Activated naive CD8-positive, alpha-beta T cell treated with anti-CD3 and anti-CD28 coated beads, Interleukin-2, amount 10 ng/mL, durations not matched to agents 7 days and 5 days (primary cell): ENCODE measurements around the gene HRH3. TPM values are rescaled to one million over a fixed set of nuclear protein-coding genes. Genes with fewer than 3 reads are reported as not detected.
A peak's percentile ranks its signal among the peaks of the same experiment; 100 is the strongest.

ENCODE experiments used
- ATAC-seq: fragments of 150-1000 bp; cut with Tn5 transposase; one replicate; pipeline ENCODE4 v1.10.0; 2021; ENCODE audit warnings: low read depth, moderate library complexity
- POLR2A ChIA-PET: fragments of 350-600 bp; sonication (Branson Sonifier 250); formaldehyde crosslinking; loops from one replicate; lab custom pipeline; 2021; ENCODE audit warnings: antibody characterized with exemption; lab: Charles Lee
- DNase-seq: peaks from one replicate; pipeline ENCODE4 v3.0.0; 2021
- H3K27ac Mint-ChIP-seq: one replicate; pipeline ENCODE4 v1.8.0; 2022; ENCODE audit warnings: mild to moderate bottlenecking, mixed read lengths
- H3K27me3 Mint-ChIP-seq: one replicate; pipeline ENCODE4 v1.8.0; 2022; ENCODE audit warnings: mild to moderate bottlenecking, moderate library complexity, mixed read lengths
- H3K36me3 Mint-ChIP-seq: one replicate; pipeline ENCODE4 v1.8.0; 2021; ENCODE audit warnings: mild to moderate bottlenecking, mixed read lengths
- H3K4me1 Mint-ChIP-seq: one replicate; pipeline ENCODE4 v1.8.0; 2021; ENCODE audit warnings: mixed read lengths
- H3K4me3 Mint-ChIP-seq: one replicate; pipeline ENCODE4 v1.8.0; 2022; ENCODE audit warnings: mild to moderate bottlenecking, moderate library complexity, mixed read lengths
- H3K9me3 Mint-ChIP-seq: one replicate; pipeline ENCODE4 v1.8.0; 2021; ENCODE audit warnings: mixed read lengths
- total RNA-seq, 2 experiments: library from RNA; stranded (reverse); gene quantifications; one replicate each; pipeline ENCODE4 v1.2.3, GENCODE V29; 2021

The HRH3 gene
- total RNA-seq, 2 experiments from 2014 or later, result not detected

DNA sequence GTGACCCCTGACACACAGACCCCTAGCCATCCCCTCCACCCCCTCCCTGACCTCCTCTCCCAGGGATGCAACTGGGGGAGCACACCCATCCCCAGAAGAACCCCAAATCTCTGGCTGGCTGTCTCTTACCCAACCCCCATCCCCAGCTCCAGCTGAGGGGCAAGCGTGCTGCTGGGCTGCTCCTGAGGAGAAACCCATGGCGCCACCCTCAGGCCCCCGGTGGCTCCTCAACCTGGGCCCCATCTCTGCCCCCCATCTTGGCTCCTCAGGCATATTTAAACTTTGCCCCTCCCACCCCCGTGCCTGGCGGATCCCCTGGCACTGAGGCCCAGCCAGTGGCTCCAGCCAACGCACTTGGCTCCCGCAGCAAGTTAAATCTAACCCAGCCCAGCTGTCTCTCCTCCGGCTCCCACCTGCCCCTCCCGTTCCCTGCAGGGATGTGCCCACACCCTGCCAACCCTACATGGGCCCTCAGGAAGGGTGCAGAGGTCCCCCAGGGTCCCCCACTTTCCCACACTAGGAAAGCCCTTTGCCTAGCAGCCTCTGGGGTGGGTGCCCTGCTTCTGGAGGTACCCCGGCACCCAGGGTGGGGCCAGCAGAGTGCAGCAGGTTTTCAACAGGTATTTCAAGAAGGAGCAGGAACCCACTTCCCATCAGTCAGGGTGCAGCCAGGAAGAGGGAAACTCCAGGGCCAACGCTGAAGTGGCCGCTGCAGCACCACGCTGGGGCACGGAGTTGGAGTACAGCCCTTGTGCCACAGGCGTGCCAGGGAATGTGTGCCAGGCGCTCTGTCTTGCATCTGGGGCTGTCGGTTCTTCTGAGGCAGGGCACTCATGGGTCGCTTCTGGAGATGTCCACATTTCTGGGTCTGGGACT is 12.9 kb upstream of the HRH3 start:
- no peaks in the 10 kb centered on the region for H3K36me3 Mint-ChIP-seq
- POLR2A ChIA-PET, result no interaction called here
- H3K27me3 Mint-ChIP-seq, result no peaks in the 10 kb centered on the region
- H3K9me3 Mint-ChIP-seq, result no peaks in the 10 kb centered on the region
- H3K4me3 Mint-ChIP-seq, result no peak overlapping the region
- H3K4me1 Mint-ChIP-seq, result peaks cover 4% of the 10 kb centered on the region
- no peak for ATAC-seq
- DNase-seq, result no peak
- H3K27ac Mint-ChIP-seq, result no peak overlapping the region

DNA sequence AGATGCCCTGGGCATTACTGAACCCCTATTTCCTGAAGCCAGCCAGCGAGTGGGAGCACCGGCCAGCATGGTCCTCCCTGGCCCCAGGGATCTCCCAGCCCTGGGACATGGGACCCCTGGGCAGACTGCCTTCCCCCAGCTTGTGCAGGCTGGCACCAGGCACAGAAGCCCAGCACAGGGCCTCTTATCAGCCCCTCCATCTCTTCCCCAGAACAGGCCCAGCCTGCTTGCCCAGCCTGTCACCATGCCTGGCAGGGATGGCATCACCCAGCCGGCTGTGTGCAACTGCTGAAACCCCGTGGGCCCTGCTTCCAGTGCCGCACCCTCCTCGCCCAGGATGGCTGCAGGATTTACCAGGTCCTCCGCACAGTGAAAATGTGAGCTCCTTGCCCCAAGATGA is 12.1 kb upstream of the HRH3 start:
- POLR2A ChIA-PET, result interaction anchor here (1.4 kb wide), 1 partner anchor 89 kb away, joined by 3 read pairs; the partner anchor contains the start of genes PSMA7 and SS18L1
- Mint-ChIP-seq H3K27me3 (no peaks in the 10 kb centered on the region), H3K27ac (no peak overlapping the region), H3K36me3 (no peaks in the 10 kb centered on the region), H3K4me1 (no peaks in the 10 kb centered on the region), H3K4me3 (no peak overlapping the region), H3K9me3 (no peaks in the 10 kb centered on the region)
- DNase-seq (no peak), ATAC-seq (no peak)

DNA sequence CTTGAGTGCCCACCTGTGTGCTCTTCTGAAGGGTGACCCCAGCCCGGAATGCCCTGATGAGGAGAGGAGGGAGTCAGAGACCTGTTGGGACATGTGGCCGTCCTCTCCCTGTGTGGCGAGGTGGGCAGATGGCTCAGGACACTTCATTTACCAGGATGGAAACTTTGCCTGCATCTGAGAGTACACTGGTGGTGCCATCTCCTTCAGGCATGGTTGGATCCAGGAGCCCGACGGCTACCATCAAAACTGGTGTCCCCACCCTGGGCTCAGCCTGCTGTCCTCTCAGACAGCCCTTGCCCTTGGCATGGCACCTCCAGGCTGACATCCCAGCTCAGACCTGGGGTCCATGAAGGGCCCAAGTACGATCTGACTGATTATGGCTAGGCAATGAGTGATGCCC is 11.2 kb upstream of the HRH3 start:
- no peak for ATAC-seq
- no peaks in the 10 kb centered on the region for H3K27me3 Mint-ChIP-seq
- no peak overlapping the region for H3K27ac Mint-ChIP-seq
- H3K9me3 Mint-ChIP-seq, result no peaks in the 10 kb centered on the region
- POLR2A ChIA-PET, result interaction anchor here (1.4 kb wide), 1 partner anchor 88 kb away, joined by 3 read pairs; the partner anchor contains the start of genes PSMA7 and SS18L1
- DNase-seq, result no peak
- no peak overlapping the region for H3K4me3 Mint-ChIP-seq
- no peaks in the 10 kb centered on the region for H3K36me3 Mint-ChIP-seq
- no peaks in the 10 kb centered on the region for H3K4me1 Mint-ChIP-seq

DNA sequence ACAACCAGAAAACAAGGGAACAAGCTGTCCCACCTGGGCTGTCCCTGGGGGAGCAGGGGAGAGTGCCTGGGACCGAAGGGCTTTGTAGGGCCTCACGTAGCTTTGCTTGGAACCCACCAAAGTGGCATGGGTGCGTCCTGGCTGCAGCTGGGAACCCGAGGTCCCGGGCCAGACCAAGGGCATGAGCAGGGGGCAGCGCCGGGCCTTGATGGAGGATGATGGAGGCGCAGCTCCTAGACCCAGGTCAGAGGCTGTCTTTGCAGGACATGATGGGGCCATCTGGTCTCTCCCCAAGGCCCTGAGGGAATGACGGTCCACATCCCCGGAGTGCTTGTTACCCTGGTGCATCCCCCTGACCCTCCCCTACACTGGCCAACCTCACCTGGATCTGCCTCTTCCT is 10.6 kb upstream of the HRH3 start:
- Mint-ChIP-seq H3K4me1 (no peaks in the 10 kb centered on the region), H3K4me3 (no peak overlapping the region), H3K27me3 (no peaks in the 10 kb centered on the region), H3K27ac (no peak overlapping the region), H3K36me3 (no peaks in the 10 kb centered on the region), H3K9me3 (no peaks in the 10 kb centered on the region)
- POLR2A ChIA-PET, result interaction anchor here (1.4 kb wide), 1 partner anchor 88 kb away, joined by 3 read pairs; the partner anchor contains the start of genes PSMA7 and SS18L1
- DNase-seq (no peak), ATAC-seq (no peak)

DNA sequence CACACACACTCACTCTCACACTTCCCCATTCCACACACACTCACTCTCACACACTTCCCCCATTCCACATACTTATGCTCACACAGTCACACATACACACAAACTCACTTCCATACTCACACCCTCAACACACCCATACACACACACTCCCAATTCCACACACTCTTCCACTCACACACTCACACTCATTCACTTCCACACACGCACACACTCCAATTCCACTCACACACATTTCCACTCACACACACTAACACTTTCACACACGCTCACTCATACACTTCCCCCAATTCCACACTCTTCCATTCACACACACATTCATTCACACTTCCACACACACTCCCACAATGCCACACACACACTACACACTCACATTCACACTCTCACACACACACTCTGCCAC is 10.2 kb upstream of the HRH3 start:
- H3K4me1 Mint-ChIP-seq, result no peaks in the 10 kb centered on the region
- H3K4me3 Mint-ChIP-seq, result no peak overlapping the region
- H3K9me3 Mint-ChIP-seq, result no peaks in the 10 kb centered on the region
- DNase-seq, result no peak
- no peaks in the 10 kb centered on the region for H3K36me3 Mint-ChIP-seq
- POLR2A ChIA-PET, result no interaction called here
- no peaks in the 10 kb centered on the region for H3K27me3 Mint-ChIP-seq
- ATAC-seq, result no peak
- H3K27ac Mint-ChIP-seq, result no peak overlapping the region

DNA sequence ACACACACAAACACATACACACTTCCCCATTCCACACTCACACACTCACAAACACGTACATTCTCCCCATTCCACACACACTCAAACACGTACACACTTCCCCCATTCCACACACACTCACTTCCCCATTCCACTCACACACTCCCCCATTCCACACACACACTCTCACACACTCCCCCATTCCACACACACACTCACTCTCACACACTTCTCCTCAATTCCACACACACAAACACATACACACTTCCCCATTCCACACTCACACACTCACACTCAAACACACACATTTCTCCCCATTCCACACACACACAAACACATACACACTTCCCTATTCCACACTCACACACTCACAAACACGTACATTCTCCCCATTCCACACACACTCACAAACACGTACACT is 9.6 kb upstream of the HRH3 start:
- DNase-seq, result no peak
- no peak for ATAC-seq
- POLR2A ChIA-PET, result no interaction called here
- no peaks in the 10 kb centered on the region for H3K9me3 Mint-ChIP-seq
- no peak overlapping the region for H3K4me3 Mint-ChIP-seq
- no peaks in the 10 kb centered on the region for H3K27me3 Mint-ChIP-seq
- H3K27ac Mint-ChIP-seq, result no peak overlapping the region
- no peaks in the 10 kb centered on the region for H3K36me3 Mint-ChIP-seq
- H3K4me1 Mint-ChIP-seq, result no peaks in the 10 kb centered on the region

DNA sequence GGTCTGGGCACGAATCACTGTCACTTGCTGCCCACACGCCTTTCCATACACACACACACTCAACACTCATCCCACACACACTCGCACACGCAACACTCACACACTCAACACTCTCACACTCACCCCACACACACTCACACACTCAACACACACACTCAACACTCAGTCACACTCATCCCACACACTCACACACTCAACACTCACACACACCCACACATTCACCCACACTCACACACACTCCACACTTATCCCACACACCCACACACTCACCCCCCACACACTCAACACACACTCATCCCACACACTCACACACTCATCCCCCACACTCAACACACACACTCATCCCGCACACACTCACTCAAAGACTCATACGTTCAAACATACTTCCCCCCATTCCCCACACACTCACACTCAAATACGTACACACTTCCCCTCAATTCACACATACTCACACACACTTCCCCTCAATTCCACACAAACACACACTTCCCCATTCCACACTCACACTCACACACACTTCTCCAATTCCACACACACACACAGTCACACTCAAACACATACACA is 9.0 kb upstream of the HRH3 start:
- Mint-ChIP-seq H3K9me3 (no peaks in the 10 kb centered on the region), H3K4me3 (no peak overlapping the region), H3K27me3 (peaks cover 3% of the 10 kb centered on the region), H3K36me3 (no peaks in the 10 kb centered on the region), H3K27ac (no peak overlapping the region), H3K4me1 (no peaks in the 10 kb centered on the region)
- POLR2A ChIA-PET, result no interaction called here
- DNase-seq (no peak), ATAC-seq (no peak)

DNA sequence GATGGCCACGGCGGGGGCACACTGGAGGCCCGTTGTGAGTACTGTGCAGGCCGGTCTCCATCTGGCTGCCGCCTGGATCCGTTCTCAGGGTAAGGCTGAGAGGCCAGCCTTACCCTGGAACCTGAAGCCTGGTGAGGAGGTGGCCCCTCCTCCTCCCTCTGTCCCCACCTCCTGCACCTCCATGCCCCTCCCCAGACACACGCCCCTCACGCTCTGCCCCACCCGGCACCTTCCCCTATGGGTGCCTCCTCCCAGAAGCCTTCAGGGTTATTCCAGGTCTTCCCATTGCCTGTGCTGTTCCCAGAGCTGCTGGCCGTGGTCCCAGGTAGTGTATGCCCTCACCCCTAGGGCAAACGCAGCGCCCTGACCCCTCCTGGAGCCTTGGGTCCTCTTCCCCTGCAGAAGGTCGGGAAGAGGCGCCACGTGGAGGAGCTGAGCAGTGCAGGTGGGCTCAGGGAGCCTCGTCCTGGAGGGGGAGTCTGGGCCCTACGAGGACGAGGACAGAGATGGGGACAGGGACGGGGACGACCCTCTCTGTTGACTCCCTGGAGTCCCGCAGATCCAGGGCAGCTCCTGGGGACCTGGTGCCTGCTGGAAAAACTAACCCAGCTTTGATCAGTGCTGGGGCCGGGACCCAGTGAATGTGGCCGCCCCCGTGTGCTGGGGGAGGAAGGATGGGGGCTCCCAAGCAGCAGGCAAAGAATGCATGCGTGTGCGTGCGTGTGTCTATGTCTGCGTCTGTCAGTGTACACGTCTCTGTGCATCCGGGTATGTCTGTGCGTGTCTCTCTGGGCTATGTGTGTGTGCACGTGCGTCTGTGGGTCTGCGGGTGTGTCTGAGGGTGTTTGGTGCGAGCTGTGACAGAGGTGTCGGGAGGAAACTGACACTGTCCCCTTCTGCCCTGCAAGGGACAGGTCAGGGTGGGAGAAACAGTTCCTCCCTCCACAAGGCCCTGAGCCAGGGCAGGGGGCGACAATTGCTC is 8.2 kb upstream of the HRH3 start:
- POLR2A ChIA-PET, result no interaction called here
- Mint-ChIP-seq H3K4me1 (no peaks in the 10 kb centered on the region), H3K9me3 (no peaks in the 10 kb centered on the region), H3K27me3 (peaks cover 3% of the 10 kb centered on the region), H3K27ac (no peak overlapping the region), H3K4me3 (no peak overlapping the region), H3K36me3 (no peaks in the 10 kb centered on the region)
- ATAC-seq (peak; percentile 20), DNase-seq (no peak)

DNA sequence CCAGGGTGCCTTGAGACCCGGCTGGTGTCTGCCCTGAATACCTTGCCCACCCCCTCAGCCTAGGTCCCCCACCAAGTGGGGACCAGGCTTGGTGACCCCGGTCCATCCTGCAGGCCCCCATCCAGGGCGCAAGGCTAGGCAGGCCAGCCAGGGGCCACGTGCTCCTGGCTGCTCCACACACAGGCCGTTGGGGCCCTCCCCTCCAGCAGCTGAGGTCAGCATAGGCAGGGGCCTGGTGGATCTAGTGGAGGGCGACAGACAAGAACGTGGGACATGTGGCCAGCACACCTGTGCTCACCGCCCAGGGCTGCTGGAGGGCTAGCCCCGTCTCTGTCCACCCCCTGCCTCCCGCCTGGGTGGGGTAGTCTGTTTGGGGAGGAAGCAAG is 7.5 kb upstream of the HRH3 start:
- peak; percentile 17 for ATAC-seq
- H3K27ac Mint-ChIP-seq, result no peak overlapping the region
- H3K36me3 Mint-ChIP-seq, result no peaks in the 10 kb centered on the region
- POLR2A ChIA-PET, result no interaction called here
- H3K27me3 Mint-ChIP-seq, result peaks cover 3% of the 10 kb centered on the region
- no peak for DNase-seq
- no peaks in the 10 kb centered on the region for H3K9me3 Mint-ChIP-seq
- H3K4me1 Mint-ChIP-seq, result no peaks in the 10 kb centered on the region
- no peak overlapping the region for H3K4me3 Mint-ChIP-seq

DNA sequence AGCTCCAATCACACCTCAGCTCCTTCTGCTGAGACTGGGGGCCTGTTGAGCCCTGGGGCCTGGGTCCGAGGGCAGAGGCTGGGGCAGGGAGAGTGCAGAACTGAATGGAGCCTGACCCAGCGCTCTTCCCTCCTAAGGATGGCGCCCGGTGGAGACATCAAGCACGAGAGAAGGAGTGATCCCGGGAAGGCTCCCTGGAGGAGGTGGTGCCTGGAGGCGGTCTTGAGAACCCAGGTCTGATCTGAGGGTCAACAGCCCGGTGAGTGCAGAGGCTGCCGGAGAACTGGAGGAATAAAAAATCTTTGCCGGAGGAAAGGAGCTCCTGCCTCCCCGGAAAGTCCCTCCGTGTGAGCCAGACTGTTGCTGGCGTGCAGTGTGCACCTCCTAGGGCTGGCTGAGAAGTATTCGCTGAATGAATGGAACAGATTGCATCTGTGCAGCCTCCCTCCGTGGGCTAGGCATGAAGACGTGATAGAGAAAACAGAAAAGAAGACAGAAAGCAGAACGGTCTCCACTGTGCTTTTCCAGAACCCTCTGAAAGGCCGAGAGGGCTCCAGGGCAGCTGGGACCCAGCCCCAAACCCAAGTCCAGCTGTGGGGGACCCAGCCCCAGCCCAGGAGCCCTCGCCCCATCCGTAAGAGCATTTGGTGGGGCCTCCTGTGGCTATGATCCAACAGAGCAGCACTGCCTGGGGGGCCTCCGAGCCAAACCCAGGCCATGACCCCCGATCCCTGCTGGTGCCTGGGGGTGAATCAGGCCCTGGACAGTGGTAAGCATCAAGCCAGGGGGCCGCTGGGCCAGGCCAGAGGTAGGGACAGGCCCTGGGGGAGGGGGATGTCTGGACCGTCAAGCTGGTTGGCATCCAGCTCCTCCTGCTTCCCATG is 6.9 kb upstream of the HRH3 start:
- Mint-ChIP-seq H3K27ac (no peak overlapping the region), H3K36me3 (no peaks in the 10 kb centered on the region), H3K27me3 (peaks cover 3% of the 10 kb centered on the region), H3K9me3 (no peaks in the 10 kb centered on the region), H3K4me3 (no peak overlapping the region), H3K4me1 (no peaks in the 10 kb centered on the region)
- POLR2A ChIA-PET, result no interaction called here
- no peak for DNase-seq
- ATAC-seq, result no peak

DNA sequence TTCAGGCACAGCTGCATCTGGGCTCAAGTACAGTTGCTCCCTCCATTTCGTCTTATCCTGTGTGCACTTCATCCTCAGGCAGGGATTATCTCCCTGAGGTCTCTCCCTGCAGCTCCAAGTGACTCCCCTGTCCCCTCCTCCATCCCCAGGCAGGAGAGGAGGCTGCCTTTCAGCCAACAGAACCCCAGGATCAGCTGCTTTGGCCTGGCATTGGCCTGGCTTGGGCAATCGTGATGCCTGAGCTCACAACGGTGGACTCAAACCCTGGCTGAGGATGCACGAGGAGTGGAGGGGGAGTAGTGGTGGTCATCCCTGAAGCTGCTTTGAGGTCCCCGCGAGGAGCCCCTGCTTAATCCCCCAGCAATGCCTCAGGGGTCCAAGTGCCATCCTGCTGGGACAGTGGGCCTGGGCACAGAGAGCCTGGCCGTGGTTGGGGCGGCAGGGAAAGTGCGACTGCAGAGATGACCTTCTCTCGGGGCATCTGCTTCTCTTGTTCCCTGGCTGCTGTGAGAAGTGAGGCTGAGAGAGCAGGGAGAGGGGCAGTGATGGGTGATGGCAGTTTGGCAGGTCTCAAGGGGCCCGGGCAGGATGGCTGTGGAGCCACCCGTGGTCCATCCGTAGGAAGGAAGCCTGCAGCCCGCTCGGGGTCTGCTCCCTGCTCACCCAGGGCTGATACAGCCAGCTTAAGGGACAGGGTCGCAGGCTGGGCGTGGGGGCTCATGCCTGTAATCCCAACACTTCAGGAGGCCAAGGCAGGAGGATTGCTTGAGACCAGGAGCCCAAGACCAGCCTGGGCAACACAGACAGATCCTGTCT is 6.0 kb upstream of the HRH3 start:
- peaks cover 11% of the 10 kb centered on the region for H3K27me3 Mint-ChIP-seq
- POLR2A ChIA-PET, result no interaction called here
- H3K9me3 Mint-ChIP-seq, result no peaks in the 10 kb centered on the region
- H3K4me3 Mint-ChIP-seq, result no peak overlapping the region
- DNase-seq, result no peak
- H3K36me3 Mint-ChIP-seq, result no peaks in the 10 kb centered on the region
- ATAC-seq, result no peak
- H3K27ac Mint-ChIP-seq, result no peak overlapping the region
- no peaks in the 10 kb centered on the region for H3K4me1 Mint-ChIP-seq

DNA sequence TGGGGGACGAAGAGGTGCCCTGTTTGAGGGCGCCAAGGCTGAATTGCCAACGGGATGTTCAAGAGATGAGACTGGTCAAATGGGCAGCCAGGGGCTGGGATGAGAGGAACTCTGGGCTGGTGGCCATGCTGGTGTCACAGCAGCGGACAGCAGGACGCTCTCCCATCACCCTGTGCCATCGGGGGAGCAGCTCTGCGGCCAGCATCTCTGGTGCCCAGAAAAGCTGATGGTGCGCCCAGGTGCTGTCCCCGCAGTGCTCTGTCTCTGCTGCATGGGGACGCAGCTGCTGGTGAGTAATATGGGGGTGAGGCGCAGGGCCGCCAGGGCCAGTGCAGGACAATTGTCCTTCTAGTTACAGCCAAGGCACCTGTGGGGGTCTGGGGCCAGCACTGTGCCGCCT is 4.9 kb upstream of the HRH3 start:
- H3K36me3 Mint-ChIP-seq, result no peaks in the 10 kb centered on the region
- ATAC-seq, result no peak
- H3K27ac Mint-ChIP-seq, result no peak overlapping the region
- POLR2A ChIA-PET, result no interaction called here
- DNase-seq, result no peak
- H3K9me3 Mint-ChIP-seq, result no peaks in the 10 kb centered on the region
- H3K4me3 Mint-ChIP-seq, result no peak overlapping the region
- peaks cover 14% of the 10 kb centered on the region for H3K27me3 Mint-ChIP-seq
- no peaks in the 10 kb centered on the region for H3K4me1 Mint-ChIP-seq
